NB4 (cell line): ENCODE measurements around the gene IL10RB.

ENCODE experiments used
- MYC ChIP-seq: IDR thresholded peaks from 2 replicates; pipeline ENCODE4 v1.6.1; 2011; ENCODE audit warnings: low read depth, low read length
- POLR2A ChIP-seq: IDR thresholded peaks from 2 replicates; pipeline ENCODE4 v1.6.1; 2011; ENCODE audit warnings: mild to moderate bottlenecking; ENCODE audit not compliant: insufficient read length; ENCODE audit errors: extremely low read depth
- TF ChIP-seq, protein P1 (sequence below): IDR thresholded peaks from one replicate; pipeline ENCODE4 v1.5.1; 2012; ENCODE audit warnings: low read depth, low read length
- TF ChIP-seq, protein P2 (sequence below): IDR thresholded peaks from 2 replicates; pipeline ENCODE4 v1.6.1; 2011; ENCODE audit warnings: low read depth, low read length

DNA sequence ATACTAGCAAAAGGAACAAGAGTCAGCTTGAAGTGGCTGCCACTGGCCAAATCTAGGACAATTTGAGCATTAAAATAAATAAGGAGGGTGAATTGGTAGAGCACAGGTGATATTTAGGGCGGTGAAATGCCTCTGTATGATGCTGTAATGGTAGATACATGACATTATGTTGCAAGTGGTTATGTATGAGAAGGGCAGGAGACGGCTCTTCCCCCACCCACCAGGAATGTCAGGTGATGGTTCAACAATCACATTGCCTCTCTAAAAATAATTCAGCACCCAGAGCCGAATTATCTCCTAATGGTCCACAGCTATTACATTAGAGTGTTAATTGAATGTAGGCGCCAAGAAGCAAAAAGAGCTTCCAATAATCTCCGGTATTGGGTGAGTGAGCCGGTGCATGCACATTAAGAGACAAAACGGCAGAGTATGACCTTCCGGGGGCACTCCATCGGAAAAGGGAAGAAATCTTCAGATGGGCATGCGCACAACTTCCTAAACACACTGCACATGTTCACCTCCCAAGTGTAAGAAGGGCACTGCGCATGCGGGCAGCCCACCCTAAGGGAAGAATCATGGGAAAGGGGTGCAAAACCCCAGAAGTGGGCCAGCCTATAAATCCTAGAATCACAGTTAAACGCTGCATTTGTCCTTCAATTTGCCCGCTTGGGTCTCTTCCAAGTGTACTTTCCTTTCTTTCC lies 51.8 kb downstream of the IL10RB start:
- TF ChIP-seq, protein P1, sequence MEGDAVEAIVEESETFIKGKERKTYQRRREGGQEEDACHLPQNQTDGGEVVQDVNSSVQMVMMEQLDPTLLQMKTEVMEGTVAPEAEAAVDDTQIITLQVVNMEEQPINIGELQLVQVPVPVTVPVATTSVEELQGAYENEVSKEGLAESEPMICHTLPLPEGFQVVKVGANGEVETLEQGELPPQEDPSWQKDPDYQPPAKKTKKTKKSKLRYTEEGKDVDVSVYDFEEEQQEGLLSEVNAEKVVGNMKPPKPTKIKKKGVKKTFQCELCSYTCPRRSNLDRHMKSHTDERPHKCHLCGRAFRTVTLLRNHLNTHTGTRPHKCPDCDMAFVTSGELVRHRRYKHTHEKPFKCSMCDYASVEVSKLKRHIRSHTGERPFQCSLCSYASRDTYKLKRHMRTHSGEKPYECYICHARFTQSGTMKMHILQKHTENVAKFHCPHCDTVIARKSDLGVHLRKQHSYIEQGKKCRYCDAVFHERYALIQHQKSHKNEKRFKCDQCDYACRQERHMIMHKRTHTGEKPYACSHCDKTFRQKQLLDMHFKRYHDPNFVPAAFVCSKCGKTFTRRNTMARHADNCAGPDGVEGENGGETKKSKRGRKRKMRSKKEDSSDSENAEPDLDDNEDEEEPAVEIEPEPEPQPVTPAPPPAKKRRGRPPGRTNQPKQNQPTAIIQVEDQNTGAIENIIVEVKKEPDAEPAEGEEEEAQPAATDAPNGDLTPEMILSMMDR = no peak
- TF ChIP-seq, protein P2, sequence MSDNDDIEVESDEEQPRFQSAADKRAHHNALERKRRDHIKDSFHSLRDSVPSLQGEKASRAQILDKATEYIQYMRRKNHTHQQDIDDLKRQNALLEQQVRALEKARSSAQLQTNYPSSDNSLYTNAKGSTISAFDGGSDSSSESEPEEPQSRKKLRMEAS = no peak
- no peak for TF ChIP-seq POLR2A
- TF ChIP-seq MYC = no peak
